ENCODE measurements around the gene MAPK4.
"Not testable (repeated sequence)": the region's sequence is repeated elsewhere in the genome, so short reads cannot be mapped to it uniquely, and the experiment has no call there.

Gene MAPK4

GRCh38 chr18:50757358-50757757, 197.5 kb downstream of the MAPK4 start:
- TF ChIP-seq CTCF (conservative IDR thresholded peaks at IDR 0.05) (no peak), ZFX (IDR thresholded peaks at IDR 0.05) (no peak)
- no peak overlapping the region for H3K27ac ChIP-seq

- TF ChIP-seq ZFX (IDR thresholded peaks at IDR 0.05), result no peak
- no peak for TF ChIP-seq CTCF (conservative IDR thresholded peaks at IDR 0.05)
- H3K27ac ChIP-seq, result no peak overlapping the region
Observed at GRCh38 chr18:50769463-50769862, 209.6 kb downstream of the MAPK4 start.

- no peak overlapping the region for H3K27ac ChIP-seq
- TF ChIP-seq ZFX (IDR thresholded peaks at IDR 0.05) (no peak), CTCF (conservative IDR thresholded peaks at IDR 0.05) (no peak)
Observed at GRCh38 chr18:50775207-50775606, 215.3 kb downstream of the MAPK4 start.

- no peak for TF ChIP-seq ZFX (IDR thresholded peaks at IDR 0.05)
- TF ChIP-seq CTCF (conservative IDR thresholded peaks at IDR 0.05), result no peak
Observed at GRCh38 chr18:50775726-50776125, 215.8 kb downstream of the MAPK4 start.

GRCh38 chr18:50776383-50776782, 216.5 kb downstream of the MAPK4 start:
- H3K27ac ChIP-seq, result no peak overlapping the region
- TF ChIP-seq ZFX (IDR thresholded peaks at IDR 0.05) (no peak), CTCF (conservative IDR thresholded peaks at IDR 0.05) (no peak)

More at GRCh38 chr18:50775726-50776125, 215.8 kb downstream of the MAPK4 start:
- H3K27ac ChIP-seq, result no peak overlapping the region

GRCh38 chr18:50779021-50779420, 219.1 kb downstream of the MAPK4 start:
- H3K27ac ChIP-seq, result not testable (repeated sequence)

Measured in C4-2B (cell line).